DMS 273 (cell line): ENCODE data around the gene NXPH4.

Source experiments
- DNase-seq: peaks from one replicate; lab custom pipeline; 2025; ENCODE audit not compliant: unreplicated experiment; lab: John Stamatoyannopoulos, UW

NXPH4 gene

DNA sequence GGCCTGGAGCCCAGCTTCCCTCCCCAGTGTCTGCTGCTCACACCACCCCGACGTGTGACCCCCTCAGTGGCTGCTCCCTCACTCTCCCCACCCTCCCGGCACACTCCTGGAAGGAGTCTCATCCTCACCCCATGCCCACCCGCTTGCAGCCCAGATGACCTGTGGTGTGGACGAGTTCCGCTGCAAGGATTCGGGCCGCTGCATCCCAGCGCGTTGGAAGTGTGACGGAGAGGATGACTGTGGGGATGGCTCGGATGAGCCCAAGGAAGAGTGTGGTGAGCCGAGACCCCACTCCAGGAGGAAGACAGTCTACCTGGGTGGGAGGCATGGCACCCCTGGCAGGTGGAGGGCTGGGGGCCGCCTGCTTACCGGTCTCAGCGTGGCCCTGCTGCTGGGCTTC lies 15.0 kb upstream of the NXPH4 start:
- no peak for DNase-seq

DNA sequence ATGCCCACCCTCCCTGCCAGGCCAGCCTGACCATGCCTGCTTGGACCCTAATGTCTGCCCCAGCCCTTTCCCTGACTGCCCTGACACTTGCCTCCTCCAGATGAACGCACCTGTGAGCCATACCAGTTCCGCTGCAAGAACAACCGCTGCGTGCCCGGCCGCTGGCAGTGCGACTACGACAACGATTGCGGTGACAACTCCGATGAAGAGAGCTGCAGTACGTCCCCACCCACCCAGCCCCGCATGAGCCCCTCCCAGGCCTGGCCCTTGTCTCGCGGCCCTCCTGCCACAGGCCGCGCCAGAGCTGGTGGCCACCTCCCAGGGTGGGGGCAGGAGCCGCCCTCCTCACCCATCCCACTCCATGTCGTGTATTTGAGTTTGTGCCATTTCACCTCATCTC lies 14.3 kb upstream of the NXPH4 start:
- DNase-seq: no peak

DNA sequence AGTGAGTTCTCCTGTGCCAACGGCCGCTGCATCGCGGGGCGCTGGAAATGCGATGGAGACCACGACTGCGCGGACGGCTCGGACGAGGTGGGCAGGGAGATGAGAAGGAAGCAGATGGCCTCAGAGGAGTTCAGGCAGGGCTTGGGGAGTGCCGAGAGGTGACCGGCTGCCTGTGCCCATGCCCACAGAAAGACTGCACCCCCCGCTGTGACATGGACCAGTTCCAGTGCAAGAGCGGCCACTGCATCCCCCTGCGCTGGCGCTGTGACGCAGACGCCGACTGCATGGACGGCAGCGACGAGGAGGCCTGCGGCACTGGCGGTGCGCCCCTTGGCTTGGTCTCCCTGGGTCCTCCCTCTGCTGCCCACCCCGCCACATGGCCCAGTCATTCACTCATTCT lies 13.4 kb upstream of the NXPH4 start:
- no peak for DNase-seq

DNA sequence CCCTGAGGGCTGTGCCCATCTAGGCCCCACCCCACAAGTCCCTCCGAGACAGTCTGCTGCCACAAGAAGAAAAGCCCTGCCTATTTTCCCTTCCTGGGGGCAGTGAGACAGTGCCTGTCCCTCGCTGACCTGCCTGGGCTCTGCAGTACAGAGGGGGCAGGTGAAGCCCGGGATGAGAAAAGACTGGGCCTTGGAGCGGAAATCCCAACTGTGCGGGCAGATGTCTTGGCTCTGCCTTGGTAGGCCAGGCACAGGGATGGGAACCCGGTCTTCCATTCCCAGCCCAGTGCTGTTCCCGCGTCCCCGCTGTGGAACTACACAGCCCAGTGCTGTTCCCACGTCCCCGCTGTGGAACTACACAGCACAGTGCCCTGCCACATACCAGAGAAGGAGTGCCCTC lies 12.8 kb upstream of the NXPH4 start:
- DNase-seq: no peak

DNA sequence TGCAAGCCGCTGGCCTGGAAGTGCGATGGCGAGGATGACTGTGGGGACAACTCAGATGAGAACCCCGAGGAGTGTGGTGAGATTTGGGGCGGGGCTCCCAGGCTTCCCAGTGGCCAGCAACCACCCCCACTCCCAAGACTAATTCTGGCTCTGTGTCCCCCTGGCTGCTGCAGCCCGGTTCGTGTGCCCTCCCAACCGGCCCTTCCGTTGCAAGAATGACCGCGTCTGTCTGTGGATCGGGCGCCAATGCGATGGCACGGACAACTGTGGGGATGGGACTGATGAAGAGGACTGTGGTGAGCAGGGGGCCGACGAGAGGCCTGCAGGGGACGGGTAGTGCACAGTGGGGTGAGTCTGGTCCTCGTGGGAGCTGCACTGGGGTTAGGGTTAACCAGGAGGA lies 12.1 kb upstream of the NXPH4 start:
- DNase-seq: no peak

DNA sequence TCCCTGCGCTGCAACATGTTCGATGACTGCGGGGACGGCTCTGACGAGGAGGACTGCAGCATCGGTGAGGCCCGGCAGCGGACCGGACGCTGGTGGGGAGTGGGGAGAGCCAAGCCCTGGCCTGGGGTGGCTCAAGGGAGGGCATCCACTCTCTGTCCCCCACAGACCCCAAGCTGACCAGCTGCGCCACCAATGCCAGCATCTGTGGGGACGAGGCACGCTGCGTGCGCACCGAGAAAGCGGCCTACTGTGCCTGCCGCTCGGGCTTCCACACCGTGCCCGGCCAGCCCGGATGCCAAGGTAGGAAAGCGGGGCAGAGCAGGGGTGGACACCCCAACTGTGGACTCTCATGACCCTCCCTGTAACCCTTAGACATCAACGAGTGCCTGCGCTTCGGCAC lies 11.4 kb upstream of the NXPH4 start:
- no peak for DNase-seq

DNA sequence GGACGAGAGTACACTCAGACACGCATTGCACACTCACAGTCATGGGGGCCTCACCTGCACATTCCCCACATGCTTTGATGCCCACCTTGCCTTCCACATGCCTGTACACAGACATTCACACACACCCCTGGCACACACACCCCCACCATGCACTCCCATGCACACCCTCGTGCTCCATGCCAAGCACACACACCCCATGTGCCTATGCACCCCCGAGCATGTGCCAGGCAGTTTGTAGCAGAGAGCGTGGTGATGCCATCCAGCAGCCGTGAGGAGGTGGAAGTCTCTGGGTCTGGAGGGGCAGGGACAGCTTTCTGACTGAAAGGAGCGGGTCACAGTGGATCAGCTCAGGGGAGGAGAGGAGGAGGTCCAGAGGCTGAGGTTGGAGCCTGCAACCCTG lies 10.7 kb upstream of the NXPH4 start:
- DNase-seq: no peak

DNA sequence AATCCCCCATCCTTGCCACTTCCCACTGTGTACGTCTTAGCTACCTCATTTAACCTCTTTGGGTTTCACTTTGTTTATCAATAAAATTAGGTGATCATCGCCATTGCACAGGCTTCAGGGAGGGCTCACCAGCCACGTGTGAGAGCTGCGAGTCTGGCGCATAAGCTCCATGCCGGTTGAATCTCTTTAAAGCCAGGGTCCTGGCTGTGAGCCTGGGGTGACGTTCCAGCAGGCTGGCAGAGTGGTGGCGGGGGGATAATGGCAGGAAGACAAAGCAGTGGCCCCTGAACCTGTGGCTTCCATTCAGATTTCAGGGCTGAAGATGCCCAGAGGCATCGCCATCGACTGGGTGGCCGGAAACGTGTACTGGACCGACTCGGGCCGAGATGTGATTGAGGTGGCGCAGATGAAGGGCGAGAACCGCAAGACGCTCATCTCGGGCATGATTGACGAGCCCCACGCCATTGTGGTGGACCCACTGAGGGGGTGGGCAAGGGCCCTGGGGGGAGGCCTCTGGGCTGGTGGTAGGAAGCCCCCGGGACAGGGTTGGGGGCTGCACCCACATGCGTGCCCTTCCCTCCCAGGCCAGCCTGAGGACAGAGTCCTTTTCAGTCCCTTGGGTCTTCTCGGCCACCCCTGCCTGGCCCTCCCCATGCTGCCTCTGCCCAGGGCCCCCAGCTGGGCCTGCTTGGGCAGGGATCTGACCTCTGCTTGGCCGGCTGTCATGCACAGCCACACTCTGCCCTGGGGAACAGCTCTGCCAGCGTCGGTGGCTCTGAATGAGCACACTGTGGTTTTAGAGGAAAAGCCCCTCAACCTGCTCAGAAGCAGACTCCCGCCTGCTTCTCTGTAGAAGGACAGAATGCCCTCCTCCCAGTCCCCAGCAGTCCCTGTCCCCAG lies 8.6 kb upstream of the NXPH4 start:
- DNase-seq: no peak

DNA sequence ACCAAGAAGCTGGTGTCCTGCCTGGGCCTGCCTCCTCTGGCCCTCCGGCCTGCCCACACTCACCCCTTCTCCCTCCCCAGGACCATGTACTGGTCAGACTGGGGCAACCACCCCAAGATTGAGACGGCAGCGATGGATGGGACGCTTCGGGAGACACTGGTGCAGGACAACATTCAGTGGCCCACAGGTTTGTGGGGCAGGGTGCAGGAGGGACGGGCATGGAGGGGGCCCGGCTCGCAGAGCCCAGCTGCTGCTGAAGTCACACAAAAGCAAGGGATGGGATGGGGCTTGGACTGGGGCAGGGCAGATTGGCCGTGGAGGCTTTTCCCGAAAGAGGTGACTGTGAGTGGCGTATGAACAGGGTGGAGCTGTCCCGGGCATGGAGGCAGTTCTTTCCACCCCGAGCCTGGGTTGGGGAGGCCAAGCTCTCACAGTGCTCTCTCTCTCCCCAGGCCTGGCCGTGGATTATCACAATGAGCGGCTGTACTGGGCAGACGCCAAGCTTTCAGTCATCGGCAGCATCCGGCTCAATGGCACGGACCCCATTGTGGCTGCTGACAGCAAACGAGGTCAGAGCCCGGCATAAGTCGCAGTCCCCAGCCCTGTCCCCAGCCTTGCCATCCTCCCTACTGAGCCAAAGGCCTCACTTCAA lies 7.8 kb upstream of the NXPH4 start:
- DNase-seq: no peak

DNA sequence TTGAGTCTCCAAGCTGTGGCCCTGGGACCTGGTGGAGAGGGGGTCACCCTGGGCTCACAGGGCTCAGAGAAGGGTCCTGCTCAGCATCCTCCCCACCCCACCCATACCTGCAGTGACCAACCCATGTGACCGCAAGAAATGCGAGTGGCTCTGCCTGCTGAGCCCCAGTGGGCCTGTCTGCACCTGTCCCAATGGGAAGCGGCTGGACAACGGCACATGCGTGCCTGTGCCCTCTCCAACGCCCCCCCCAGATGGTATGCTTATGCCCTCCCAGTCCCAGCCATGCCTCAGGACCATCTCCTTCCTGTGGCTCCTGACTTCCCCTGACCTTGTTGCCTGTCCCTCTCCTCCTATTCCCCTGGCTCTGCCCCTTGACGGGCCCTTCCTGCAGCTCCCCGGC lies 6.7 kb upstream of the NXPH4 start:
- DNase-seq: no peak

DNA sequence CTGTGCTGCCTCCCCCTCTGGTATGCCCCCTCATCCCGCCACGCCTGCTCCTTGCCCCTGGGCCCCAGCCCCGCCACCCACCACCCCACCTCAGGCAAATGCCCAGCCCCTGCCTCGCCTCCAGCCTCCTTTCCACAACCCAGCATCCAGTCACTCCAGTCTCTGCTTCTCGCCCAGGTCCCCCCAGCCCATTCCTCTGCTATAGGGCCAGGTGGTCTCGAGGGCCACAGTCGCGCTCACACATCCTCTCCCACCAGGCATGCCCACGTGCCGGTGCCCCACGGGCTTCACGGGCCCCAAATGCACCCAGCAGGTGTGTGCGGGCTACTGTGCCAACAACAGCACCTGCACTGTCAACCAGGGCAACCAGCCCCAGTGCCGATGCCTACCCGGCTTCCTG lies 6.1 kb upstream of the NXPH4 start:
- DNase-seq: no peak

DNA sequence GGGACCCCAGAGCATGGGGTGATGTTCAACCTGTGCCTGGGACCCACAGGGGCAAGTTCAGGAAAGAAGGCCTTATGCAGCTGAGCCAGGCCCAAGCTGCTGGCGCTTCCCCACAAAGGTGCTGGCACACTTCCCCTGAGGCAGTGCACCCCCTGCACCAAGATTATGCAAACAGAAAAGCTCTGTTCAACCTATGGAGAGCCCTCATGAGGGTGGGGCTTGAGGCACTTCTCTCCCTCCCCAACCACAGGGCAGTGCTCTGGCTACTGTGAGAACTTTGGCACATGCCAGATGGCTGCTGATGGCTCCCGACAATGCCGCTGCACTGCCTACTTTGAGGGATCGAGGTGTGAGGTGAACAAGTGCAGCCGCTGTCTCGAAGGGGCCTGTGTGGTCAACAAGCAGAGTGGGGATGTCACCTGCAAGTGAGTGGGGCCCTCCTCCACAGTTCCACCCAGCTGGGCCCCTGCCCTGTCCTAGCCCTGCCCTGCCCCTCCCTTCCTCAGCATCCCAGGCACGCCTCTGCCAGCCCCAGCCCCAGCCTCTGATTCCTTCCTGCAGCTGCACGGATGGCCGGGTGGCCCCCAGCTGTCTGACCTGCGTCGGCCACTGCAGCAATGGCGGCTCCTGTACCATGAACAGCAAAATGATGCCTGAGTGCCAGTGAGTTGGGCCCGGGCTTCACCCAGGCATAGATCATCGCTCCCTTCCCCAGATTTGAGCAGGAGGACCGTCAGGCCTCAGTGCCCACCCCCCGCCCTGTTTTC lies 5.5 kb upstream of the NXPH4 start:
- peak; percentile 53 for DNase-seq

DNA sequence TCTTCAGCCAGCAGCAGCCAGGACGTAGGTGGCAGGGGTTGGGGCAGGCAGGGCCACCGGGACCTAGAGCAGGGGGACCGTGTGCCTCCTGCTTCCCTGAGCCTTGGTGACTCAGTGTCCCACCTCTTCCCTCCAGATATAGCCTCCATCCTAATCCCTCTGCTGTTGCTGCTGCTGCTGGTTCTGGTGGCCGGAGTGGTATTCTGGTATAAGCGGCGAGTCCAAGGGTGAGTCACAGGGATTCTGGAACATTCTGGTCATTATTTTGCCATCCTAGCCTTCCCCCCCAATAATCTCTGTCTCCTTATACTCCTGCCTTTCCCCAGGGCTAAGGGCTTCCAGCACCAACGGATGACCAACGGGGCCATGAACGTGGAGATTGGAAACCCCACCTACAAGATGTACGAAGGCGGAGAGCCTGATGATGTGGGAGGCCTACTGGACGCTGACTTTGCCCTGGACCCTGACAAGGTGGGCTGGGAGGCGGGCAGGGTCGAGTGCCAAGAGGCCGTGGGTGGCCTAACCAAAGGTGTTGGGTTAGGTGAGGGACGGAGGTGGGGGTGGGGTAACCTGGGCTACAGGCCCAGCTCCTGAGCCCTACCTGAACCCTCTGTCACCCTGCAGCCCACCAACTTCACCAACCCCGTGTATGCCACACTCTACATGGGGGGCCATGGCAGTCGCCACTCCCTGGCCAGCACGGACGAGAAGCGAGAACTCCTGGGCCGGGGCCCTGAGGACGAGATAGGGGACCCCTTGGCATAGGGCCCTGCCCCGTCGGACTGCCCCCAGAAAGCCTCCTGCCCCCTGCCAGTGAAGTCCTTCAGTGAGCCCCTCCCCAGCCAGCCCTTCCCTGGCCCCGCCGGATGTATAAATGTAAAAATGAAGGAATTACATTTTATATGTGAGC lies 4.5 kb upstream of the NXPH4 start:
- DNase-seq: no peak

DNA sequence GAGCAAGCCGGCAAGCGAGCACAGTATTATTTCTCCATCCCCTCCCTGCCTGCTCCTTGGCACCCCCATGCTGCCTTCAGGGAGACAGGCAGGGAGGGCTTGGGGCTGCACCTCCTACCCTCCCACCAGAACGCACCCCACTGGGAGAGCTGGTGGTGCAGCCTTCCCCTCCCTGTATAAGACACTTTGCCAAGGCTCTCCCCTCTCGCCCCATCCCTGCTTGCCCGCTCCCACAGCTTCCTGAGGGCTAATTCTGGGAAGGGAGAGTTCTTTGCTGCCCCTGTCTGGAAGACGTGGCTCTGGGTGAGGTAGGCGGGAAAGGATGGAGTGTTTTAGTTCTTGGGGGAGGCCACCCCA lies 3.9 kb upstream of the NXPH4 start:
- DNase-seq: no peak

DNA sequence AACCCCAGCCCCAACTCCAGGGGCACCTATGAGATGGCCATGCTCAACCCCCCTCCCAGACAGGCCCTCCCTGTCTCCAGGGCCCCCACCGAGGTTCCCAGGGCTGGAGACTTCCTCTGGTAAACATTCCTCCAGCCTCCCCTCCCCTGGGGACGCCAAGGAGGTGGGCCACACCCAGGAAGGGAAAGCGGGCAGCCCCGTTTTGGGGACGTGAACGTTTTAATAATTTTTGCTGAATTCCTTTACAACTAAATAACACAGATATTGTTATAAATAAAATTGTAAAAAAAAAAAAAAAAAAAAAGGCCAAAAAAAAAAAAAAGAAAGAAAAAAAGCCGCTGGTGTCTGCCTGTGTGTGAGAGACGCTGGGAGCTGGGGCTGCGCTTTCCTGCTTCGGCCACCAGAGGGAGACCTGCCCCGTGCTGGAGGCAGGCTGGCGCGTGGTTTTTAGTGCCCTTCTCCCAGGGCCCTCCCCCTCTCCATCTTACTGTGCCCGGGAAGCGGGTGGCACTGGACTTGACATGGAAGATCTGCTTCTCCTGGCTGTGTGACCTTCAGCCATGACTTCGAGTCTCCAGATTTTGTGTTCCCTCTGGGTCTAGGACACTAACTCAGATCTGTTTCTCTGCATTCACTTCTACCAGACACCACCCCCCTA lies 3.4 kb upstream of the NXPH4 start:
- peak; percentile 88 for DNase-seq

DNA sequence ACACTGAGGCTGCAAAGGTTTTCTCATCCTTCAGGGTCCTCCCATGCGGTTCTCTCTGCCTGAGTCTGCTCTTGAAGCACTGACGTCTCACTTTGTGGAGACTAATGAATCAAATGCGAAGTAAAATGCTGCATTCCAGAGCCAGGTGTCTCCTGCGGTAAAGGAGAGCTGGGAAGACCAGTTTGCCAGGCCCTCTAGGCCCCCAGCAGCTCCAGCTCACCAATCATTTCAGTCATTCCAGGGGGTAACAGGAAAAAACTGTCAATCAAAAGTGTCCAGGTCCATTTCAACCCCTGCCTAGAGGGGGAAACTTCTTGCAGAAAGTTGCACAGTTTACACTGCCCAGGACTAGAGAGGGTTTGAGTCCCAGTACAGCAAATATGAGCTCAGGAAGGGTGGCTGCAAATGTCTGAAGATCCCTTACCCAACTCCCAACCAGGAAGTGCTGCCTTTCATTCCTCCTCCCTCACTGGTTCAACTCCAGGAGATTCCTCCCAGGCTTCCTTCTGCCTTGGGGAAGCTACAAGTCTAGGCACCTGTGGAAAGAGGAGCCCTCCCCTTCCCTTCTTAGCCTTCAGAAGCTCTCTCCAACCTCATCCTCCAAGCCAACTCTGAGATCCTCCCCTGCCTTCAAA lies 2.7 kb upstream of the NXPH4 start:
- DNase-seq: peak; percentile 34

DNA sequence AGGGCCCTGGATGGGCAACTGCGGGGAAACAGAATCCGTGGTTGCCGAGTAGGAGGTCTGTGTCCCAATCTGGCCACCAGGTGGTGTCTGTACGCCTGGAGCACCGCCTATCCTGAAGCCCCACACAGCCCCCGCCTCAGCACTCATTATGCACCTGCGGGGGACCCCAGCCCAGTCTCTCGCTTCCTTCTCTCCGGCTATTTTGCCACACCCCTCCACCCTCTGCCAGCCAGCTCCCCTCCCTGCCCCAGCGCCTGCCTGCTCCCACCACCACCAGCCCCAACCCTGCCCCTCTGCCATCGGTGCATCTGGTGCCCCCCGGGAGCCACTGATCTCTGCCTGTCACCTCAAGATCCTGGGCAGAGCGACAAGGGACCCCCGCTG lies 2.2 kb upstream of the NXPH4 start:
- peak; percentile 84 for DNase-seq

DNA sequence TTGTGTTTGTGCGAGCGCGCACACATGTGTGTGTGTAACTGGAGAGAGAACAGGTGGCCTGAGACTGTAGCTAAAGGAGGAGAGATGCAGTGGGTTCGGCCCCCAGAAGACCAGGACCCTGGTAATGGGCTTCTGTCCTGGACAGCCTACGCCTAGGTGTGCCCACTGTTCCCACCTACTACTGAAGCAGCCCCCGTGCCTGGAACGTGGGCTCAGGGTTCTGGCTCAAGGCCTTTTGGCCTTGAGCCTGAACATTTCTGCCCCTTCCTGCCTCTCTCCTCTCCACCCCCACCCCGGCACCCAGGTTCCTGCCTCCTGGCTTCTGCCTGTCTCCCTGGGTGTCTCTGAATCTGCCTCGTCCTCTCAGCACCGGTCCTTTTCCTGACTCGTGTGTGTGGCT lies 1.5 kb upstream of the NXPH4 start:
- peak; percentile 18 for DNase-seq

DNA sequence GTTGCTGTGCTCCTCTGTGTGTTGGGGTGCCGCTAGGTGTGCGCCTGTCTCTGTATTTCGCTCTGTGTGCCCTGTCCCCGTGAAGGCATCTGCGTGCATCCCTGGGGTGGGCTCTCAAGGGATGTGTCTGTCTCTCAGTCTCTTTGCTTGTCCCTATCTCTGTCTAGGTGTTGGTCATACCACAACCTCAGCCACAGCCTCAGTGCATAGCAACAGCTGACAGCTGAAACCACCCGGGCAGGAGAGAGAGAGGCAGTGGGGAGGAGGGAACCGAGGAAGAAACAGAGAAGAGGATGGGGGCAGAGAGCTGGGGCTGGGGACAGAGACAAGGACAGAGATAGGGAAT lies 953 bp upstream of the NXPH4 start:
- DNase-seq: peak; percentile 51
